MCF 10A (cell line): Measurements from ENCODE around the gene METTL16. TPM values are rescaled to one million over a fixed set of nuclear protein-coding genes. Genes with fewer than 3 reads are reported as not detected.

ENCODE experiments used
- total RNA-seq: library from RNA; stranded (reverse); gene quantifications from 2 replicates; pipeline ENCODE4 v1.2.3, GENCODE V29; 2022

Gene METTL16
- total RNA-seq, 1 experiment from 2014 or later, result 41.4 TPM

Other genes with a start within 250 kb of the METTL16 start
- gene SMG6, start 208.1 kb downstream of the METTL16 start, total RNA-seq, result 17.0 and 23.2 TPM in 2 replicates
- 7.7 and 16.6 TPM in 2 replicates for gene SRR, start 207.9 kb downstream of the METTL16 start, total RNA-seq
- gene TSR1, start 175.4 kb downstream of the METTL16 start, total RNA-seq, result 44.3 and 61.5 TPM in 2 replicates
- 26.5 and 35.1 TPM in 2 replicates for gene SGSM2, start 174.4 kb downstream of the METTL16 start, total RNA-seq
- gene MNT, start 110.8 kb downstream of the METTL16 start, total RNA-seq, result 25.5 and 32.5 TPM in 2 replicates
- gene PAFAH1B1, start 81.8 kb upstream of the METTL16 start, total RNA-seq, result 170 and 192 TPM in 2 replicates
- gene CLUH, start 199.9 kb upstream of the METTL16 start, total RNA-seq, result 66.6 and 80.4 TPM in 2 replicates
- not detected in 2 replicates for gene CCDC92B, start 237.8 kb upstream of the METTL16 start, total RNA-seq